ENCODE results near the gene SLC4A8. TPM values are rescaled to one million over a fixed set of nuclear protein-coding genes. Genes with fewer than 3 reads are reported as not detected.

Gene SLC4A8
- total RNA-seq, 1 experiment from 2014 or later: 1.4 TPM

- ChIA-PET POLR2A (no interaction called here), RAD21 (ENCODE audit: low non-redundant PET in 1 of 2, low total read pairs in 2 of 2, uncharacterized antibody in 2 of 2, unreplicated experiment in 2 of 2) (no interaction called here), CTCF (no interaction called here)
- Histone ChIP-seq H3K9me3 (ENCODE audit: control insufficient read depth in 1 of 2, insufficient read depth in 1 of 2, low read depth in 1 of 2, low read length in 2 of 2) (no peaks in the 10 kb centered on the region), H3K4me3 (replicated peaks in 1 of 2; ENCODE audit: low read depth in 1 of 2, low read length in 2 of 2) (no peak overlapping the region), H3K4me2 (ENCODE audit: low read length) (no peak overlapping the region), H3K9ac (ENCODE audit: low read length) (no peak overlapping the region), H2AFZ (ENCODE audit: low read depth, low read length, poor library complexity, severe bottlenecking) (no peak overlapping the region), H3K27me3 (ENCODE audit: insufficient read depth, low read length) (no peaks in the 10 kb centered on the region), H3K36me3 (ENCODE audit: control insufficient read depth in 1 of 2, insufficient read depth in 2 of 2, low read length in 2 of 2) (no peaks in the 10 kb centered on the region), H3K9me2 (ENCODE audit: insufficient read depth) (no peaks in the 10 kb centered on the region), H3K4me1 (ENCODE audit: control insufficient read depth in 1 of 2, insufficient read depth in 2 of 2, low read length in 2 of 2) (no peaks in the 10 kb centered on the region), H3K27ac (ENCODE audit: low read depth, low read length) (no peak overlapping the region), H4K20me1 (ENCODE audit: insufficient read depth) (no peaks in the 10 kb centered on the region), H3K79me2 (ENCODE audit: insufficient read depth, low read length) (no peaks in the 10 kb centered on the region)
- no TSS peak for BruUV-seq (replicated peaks)
- intact Hi-C loops (cut with micrococcal nuclease): no loop called here
- DNase-seq (ENCODE audit: low read depth, low spot score): no peak
- TF ChIP-seq POLR2A (IDR thresholded peaks at IDR 0.05; ENCODE audit: borderline replicate concordance, extremely low read depth, insufficient read depth, insufficient read length) (no peak), EGR1 (IDR thresholded peaks at IDR 0.05; ENCODE audit: low read depth) (no peak), EZH2 (IDR thresholded peaks at IDR 0.05) (no peak), POLR2AphosphoS5 (IDR thresholded peaks at IDR 0.05; ENCODE audit: low read depth, low read length) (no peak), ZNF274 (IDR thresholded peaks at IDR 0.05; ENCODE audit: low read depth, low read length) (no peak), RAD21 (IDR thresholded peaks at IDR 0.05; ENCODE audit: low read depth) (no peak)
- ATAC-seq: no peak
These were observed 125.0 kb downstream of the SLC4A8 start for GRCh38 chr12:51549637-51550036.

Other genes starting within 250 kb of the SLC4A8 start
- 6.4 TPM for gene POU6F1, start 206.8 kb upstream of the SLC4A8 start, total RNA-seq (2021; ENCODE audit: unreplicated experiment)
- 157 TPM for gene DAZAP2, start 186.0 kb upstream of the SLC4A8 start, total RNA-seq (2021; ENCODE audit: unreplicated experiment)
- 39.9 TPM for gene SMAGP, start 154.4 kb upstream of the SLC4A8 start, total RNA-seq (2021; ENCODE audit: unreplicated experiment)
- 0.22 TPM for gene BIN2, start 100.7 kb upstream of the SLC4A8 start, total RNA-seq (2021; ENCODE audit: unreplicated experiment)
- gene CELA1, start 78.2 kb upstream of the SLC4A8 start, total RNA-seq (2021; ENCODE audit: unreplicated experiment): not detected
- gene GALNT6, start 33.4 kb upstream of the SLC4A8 start, total RNA-seq (2021; ENCODE audit: unreplicated experiment): 16.4 TPM
- 7.1 TPM for gene SCN8A, start 166.4 kb downstream of the SLC4A8 start, total RNA-seq (2021; ENCODE audit: unreplicated experiment)

All from HCT116 (cell line).